Fibroblast of mammary gland (primary cell): ENCODE data around the gene RNF8.
A peak's percentile ranks its signal among the peaks of the same experiment; 100 is the strongest.
"Not testable (repeated sequence)": the region's sequence is repeated elsewhere in the genome, so short reads cannot be mapped to it uniquely, and the experiment has no call there.

Experiments
- DNase-seq: peaks from one replicate; pipeline ENCODE4 v3.0.0-alpha.2; 2010; ENCODE audit warnings: low read depth
- H3K4me3 ChIP-seq: 2 replicates; pipeline ENCODE4 v1.5.1; 2011; ENCODE audit warnings: low read depth, mild to moderate bottlenecking, low read length, moderate library complexity; ENCODE audit not compliant: control insufficient read depth
- TF ChIP-seq, protein P1 (sequence below): conservative IDR thresholded peaks from 2 replicates; pipeline ENCODE4 v1.5.1; 2011; ENCODE audit warnings: low read depth, low read length, inconsistent platforms; ENCODE audit not compliant: control insufficient read depth, insufficient read depth

The RNF8 gene

GRCh38 chr6:37396571-37397180, 42.9 kb downstream of the RNF8 start:
- TF ChIP-seq, protein P1, sequence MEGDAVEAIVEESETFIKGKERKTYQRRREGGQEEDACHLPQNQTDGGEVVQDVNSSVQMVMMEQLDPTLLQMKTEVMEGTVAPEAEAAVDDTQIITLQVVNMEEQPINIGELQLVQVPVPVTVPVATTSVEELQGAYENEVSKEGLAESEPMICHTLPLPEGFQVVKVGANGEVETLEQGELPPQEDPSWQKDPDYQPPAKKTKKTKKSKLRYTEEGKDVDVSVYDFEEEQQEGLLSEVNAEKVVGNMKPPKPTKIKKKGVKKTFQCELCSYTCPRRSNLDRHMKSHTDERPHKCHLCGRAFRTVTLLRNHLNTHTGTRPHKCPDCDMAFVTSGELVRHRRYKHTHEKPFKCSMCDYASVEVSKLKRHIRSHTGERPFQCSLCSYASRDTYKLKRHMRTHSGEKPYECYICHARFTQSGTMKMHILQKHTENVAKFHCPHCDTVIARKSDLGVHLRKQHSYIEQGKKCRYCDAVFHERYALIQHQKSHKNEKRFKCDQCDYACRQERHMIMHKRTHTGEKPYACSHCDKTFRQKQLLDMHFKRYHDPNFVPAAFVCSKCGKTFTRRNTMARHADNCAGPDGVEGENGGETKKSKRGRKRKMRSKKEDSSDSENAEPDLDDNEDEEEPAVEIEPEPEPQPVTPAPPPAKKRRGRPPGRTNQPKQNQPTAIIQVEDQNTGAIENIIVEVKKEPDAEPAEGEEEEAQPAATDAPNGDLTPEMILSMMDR = no peak
- H3K4me3 ChIP-seq = no peak overlapping the region
- DNase-seq = peak; percentile 63

DNA sequence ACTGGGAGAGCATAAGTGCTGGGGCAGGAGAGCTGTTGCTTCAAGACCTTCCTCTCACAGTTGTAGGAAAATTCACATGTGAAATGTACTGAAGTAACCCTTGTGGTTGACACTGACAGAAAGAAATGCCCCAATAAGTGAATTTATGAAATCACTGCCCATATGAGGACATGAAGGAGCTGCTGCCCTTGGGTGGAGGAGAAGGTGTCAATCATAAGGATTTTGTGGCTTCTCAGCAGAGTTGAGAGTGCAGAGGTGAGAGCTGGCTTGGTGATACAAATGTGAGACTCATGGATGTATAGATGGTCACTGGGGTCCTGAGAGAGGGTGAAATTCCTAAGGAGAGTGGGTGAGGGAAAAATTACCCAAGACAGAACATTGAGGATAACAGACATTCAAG, 45.3 kb downstream of the RNF8 start:
- no peak for DNase-seq
- TF ChIP-seq, protein P1 = no peak
- no peak overlapping the region for H3K4me3 ChIP-seq

DNA sequence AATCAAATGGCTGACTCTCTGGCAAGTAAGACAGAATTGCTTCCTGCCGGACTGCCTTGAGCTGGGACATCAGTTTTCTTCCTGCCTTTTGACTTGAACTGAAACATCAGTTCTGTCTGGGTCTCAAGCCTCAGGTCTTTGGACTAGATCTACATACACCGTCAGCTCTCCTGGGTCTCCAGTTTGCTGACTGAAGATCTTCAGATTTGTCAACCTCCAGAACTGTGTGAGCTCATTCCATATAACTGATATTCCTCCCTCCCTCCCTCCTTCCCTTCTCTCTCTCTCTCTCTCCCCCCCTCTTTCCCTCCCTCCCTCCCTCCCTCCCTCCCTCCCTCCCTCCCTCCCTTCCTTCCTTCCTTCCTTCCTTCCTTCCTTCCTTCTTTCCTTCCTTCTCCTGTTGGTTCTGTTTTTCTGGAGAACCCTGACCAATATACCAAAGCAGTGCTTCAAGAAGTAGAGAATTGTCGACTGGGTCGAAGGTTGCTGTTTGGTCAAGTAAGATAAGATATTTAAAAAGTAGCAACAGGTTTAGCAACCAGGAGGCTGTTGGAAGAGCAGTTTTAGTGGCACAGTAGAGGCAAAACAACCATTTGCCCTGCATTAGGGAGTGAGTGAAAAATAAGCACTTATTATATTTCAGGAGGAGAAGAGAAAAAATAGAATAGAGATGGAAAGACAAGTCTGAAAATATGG, 46.2 kb downstream of the RNF8 start:
- no peak for DNase-seq
- TF ChIP-seq, protein P1 = no peak
- H3K4me3 ChIP-seq = no peak overlapping the region

DNA sequence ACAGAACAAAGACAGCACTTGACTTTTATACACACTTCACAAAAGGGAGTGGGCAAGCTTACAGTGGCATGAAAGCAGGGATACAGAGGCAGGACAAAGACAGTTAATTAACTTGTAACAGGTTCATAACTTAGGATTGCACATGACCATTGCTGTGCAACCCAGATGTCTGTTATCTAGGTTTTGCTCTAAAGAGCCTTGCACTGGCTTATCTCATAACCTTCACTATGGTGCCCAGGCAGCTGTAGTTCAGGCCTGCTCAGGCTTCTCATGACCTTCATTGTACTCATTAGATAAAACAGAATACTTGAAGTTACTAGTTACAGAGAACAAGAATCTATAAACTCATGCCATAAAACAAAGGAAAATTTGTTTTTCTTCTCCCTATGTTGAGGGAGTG, 47.9 kb downstream of the RNF8 start:
- not testable (repeated sequence) for H3K4me3 ChIP-seq, DNase-seq

DNA sequence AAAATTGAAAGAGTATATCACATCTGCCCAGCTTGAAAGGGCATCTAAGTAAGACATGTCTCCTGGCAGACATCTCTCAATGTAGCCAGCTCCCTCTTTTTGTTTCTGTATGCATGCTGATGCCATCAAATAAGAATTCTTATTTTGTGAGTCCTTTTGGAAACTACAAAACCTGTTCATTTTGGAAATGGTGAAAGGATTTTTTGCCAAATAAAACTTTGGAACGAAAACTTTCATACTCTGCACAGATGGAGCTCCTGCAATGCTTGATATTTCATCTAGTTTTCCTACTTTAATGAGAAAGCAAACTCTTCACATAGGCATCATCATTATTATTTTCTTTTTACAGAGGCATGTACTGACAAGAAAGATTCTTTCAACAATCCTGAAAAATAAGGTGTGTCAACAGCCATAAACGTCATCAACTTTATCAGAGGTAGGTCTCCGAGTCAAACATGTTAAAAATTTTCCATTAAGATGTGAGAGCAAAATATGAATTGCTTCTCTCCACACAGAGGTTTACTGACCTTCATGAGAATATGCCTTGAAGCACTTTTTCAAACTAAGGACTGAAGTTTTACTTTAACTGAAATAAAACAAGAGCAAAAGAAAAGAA, 53.1 kb downstream of the RNF8 start:
- no peak overlapping the region for H3K4me3 ChIP-seq
- TF ChIP-seq, protein P1 = no peak
- no peak for DNase-seq

GRCh38 chr6:37407948-37408347, 54.2 kb downstream of the RNF8 start:
- H3K4me3 ChIP-seq = no peak overlapping the region
- TF ChIP-seq, protein P1 = no peak
- DNase-seq = no peak

DNA sequence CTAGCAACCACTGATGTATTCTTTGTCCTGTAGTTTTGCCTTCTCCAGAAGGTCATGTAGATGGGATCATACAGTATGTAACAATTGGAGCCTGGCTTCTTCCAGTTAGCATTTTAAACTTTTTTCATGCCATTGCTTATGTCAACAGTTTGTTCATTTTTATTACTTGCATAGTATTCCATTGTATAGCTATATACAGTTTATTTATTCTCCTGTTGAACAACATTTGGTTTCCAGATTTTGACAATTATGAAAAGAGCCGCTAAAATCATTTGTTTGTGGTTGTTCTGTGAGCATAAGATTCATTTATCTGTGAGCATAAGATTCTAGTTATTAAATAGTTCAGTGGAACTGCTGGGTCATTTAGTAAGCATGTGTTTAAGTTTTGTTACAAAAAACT, 55.7 kb downstream of the RNF8 start:
- DNase-seq = no peak
- H3K4me3 ChIP-seq = no peak overlapping the region
- TF ChIP-seq, protein P1 = no peak
